ENCODE measurements around the gene TOMM40L. TPM values are rescaled to one million over a fixed set of nuclear protein-coding genes. Genes with fewer than 3 reads are reported as not detected.

The TOMM40L gene
- total and polyA plus RNA-seq, 4 donors: 14.4 to 24.2 (median 19.7) TPM

DNA sequence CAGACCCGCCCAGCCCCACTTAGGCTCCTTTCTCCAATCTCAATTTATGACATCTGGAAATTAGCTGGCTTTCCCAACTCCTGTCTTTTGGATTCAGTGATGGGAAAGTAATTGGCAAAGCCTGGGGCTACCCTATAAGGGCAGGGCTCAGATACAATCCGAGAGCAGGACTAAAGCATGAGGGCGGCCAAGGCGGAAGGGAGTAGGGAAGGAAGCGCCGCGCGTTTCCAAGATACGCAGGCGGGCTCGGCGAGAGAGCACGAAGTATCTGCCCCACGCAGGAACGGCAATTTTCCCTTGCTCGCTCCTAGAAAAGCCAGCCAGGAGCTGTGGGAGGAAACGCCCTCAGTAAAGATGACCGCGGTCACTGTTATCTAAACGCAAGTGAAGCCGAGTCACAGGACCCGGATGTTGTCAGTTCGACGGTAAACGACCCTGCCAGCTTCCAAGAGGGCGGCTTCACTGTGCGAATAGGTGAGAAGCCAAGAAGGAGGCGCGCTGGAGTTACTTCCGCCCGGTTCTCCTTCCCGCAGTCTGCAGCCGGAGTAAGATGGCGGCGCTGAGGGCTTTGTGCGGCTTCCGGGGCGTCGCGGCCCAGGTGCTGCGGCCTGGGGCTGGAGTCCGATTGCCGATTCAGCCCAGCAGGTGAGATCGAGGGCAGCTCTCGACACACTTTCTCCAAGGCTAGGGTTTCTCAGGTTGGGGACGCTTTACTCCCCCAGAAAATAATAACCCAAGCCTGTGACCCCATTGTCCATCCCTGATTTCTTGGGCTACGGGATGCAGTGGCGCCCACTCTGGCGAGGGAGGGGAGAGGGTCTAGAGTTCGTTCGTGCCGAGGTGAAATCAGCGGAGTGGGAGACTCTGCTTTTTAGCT, 23.8 kb upstream of the TOMM40L start, which contains the start of gene NDUFS2:
TSS of gene NDUFS2 (plus strand) at position 532 of the 877 bp plus-strand sequence. CDS start at position 551, 19 bp downstream.
- peaks cover 27% of the 10 kb centered on the region for H3K36me3 ChIP-seq (ENCODE audit: control insufficient read depth, insufficient read depth, low read length)
- WGBS (ENCODE audit: insufficient coverage): under 1% methylated on average over 49 of the region's 53 CpGs
- H3K27me3 ChIP-seq (ENCODE audit: control insufficient read depth, insufficient read depth, low read length): no peaks in the 10 kb centered on the region
- peak within 1 kb of the TSS; percentile 99 for H3K27ac ChIP-seq (ENCODE audit: low read depth, low read length)
- H3K4me3 ChIP-seq (ENCODE audit: low read depth, low read length): peak within 1 kb of the TSS; percentile 94
- peak; percentile 93 to 100 (median 98) for DNase-seq (ENCODE audit: low read depth in 4 of 6, low spot score in 6 of 6)
- peaks cover 60% of the 10 kb centered on the region for H3K4me1 ChIP-seq (ENCODE audit: control insufficient read depth, insufficient read depth, low read length)
- no peaks in the 10 kb centered on the region for H3K9me3 ChIP-seq (ENCODE audit: control insufficient read depth, insufficient read depth, low read length)

DNA sequence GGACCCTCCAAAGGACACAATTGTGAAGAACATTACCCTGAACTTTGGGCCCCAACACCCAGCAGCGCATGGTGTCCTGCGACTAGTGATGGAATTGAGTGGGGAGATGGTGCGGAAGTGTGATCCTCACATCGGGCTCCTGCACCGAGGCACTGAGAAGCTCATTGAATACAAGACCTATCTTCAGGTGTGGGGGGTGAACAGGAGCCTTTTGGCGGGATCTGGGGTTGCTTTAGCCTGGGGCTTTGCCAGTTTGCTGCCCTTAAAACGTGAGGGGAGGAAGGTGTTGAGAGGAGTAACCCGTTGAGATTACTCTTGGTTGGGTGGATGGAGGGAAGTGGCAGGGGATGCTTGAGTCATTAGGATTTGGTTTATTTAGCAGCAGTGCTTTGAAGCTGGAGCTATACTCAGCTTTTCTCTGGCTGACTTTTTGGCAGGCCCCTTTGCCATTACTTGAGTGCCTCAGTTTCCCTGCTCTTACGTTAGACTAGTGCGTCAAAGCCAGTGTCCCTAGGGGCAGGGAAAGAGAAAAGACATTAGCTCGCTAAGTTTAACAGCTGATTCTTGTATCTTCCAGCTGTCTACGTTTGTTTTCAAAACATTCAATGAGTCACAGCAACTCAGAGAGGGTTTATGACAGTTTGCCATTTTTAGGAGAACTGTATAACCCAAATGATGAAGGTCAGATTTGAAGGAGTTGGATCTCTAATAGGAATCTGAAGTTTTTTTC, 19.3 kb upstream of the TOMM40L start:
- DNase-seq (ENCODE audit: low read depth in 4 of 6, low spot score in 6 of 6): no peak
- H3K4me3 ChIP-seq (ENCODE audit: low read depth, low read length): no peak overlapping the region
- no peak overlapping the region for H3K27ac ChIP-seq (ENCODE audit: low read depth, low read length)
- 93% methylated on average over 10 of the region's 12 CpGs for WGBS (ENCODE audit: insufficient coverage)
- no peaks in the 10 kb centered on the region for H3K27me3 ChIP-seq (ENCODE audit: control insufficient read depth, insufficient read depth, low read length)
- peaks cover 15% of the 10 kb centered on the region for H3K4me1 ChIP-seq (ENCODE audit: control insufficient read depth, insufficient read depth, low read length)
- peaks cover 56% of the 10 kb centered on the region for H3K36me3 ChIP-seq (ENCODE audit: control insufficient read depth, insufficient read depth, low read length)
- H3K9me3 ChIP-seq (ENCODE audit: control insufficient read depth, insufficient read depth, low read length): no peaks in the 10 kb centered on the region

DNA sequence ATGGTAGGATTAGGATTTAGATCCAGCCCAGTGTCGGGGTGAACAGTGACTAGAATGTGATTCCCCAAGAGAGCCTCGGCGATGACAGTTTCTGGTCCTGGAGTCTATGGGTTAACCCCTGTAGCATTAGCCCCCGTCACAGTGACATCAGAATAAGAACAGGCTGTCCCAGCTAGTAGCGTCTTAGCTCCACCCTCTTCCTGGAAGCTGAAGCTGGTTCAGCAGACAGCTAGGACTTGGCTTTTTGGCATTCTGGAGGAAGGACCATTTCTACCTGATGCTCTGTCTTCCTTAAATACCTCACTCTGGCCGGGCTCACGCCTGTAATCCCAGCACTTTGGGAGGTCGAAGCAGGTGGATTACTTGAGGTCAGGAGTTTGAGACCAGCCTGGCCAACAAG, 18.7 kb upstream of the TOMM40L start:
- Histone ChIP-seq H3K36me3 (ENCODE audit: control insufficient read depth, insufficient read depth, low read length) (peaks cover 61% of the 10 kb centered on the region), H3K4me1 (ENCODE audit: control insufficient read depth, insufficient read depth, low read length) (peaks cover 11% of the 10 kb centered on the region), H3K4me3 (ENCODE audit: low read depth, low read length) (no peak overlapping the region), H3K27me3 (ENCODE audit: control insufficient read depth, insufficient read depth, low read length) (no peaks in the 10 kb centered on the region), H3K9me3 (ENCODE audit: control insufficient read depth, insufficient read depth, low read length) (no peaks in the 10 kb centered on the region), H3K27ac (ENCODE audit: low read depth, low read length) (no peak overlapping the region)
- 69% methylated on average over 5 of the region's 8 CpGs for WGBS (ENCODE audit: insufficient coverage)
- DNase-seq (ENCODE audit: low read depth in 4 of 6, low spot score in 6 of 6): no peak

DNA sequence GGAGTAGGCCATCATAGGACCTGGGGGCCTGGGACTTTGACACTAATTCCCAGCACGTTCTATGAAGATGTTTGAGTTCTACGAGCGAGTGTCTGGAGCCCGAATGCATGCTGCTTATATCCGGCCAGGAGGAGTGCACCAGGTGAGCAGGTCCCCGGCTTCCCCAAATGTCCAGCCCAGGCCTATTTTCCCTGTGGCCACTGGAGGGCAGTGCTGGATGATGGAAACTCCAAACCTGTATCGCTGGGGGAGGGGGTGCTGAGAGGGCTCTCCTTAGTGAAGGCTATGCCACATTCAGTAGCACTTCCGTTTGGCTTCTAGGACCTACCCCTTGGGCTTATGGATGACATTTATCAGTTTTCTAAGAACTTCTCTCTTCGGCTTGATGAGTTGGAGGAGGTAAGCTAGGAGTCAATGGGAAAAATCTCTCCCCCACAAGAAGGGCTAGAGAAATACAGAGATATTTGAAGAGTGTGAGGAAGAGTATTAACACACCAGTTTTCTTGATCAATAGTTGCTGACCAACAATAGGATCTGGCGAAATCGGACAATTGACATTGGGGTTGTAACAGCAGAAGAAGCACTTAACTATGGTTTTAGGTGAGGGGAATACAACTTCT, 16.0 kb upstream of the TOMM40L start:
- Histone ChIP-seq H3K4me1 (ENCODE audit: control insufficient read depth, insufficient read depth, low read length) (no peaks in the 10 kb centered on the region), H3K4me3 (ENCODE audit: low read depth, low read length) (no peak overlapping the region), H3K36me3 (ENCODE audit: control insufficient read depth, insufficient read depth, low read length) (peaks cover 74% of the 10 kb centered on the region), H3K27ac (ENCODE audit: low read depth, low read length) (no peak overlapping the region), H3K9me3 (ENCODE audit: control insufficient read depth, insufficient read depth, low read length) (no peaks in the 10 kb centered on the region), H3K27me3 (ENCODE audit: control insufficient read depth, insufficient read depth, low read length) (no peaks in the 10 kb centered on the region)
- DNase-seq (ENCODE audit: low read depth in 4 of 6, low spot score in 6 of 6): peak in 3 of 6 donors; percentile 49 to 91 (median 83)
- 29% methylated on average over 6 of the region's 11 CpGs for WGBS (ENCODE audit: insufficient coverage)

DNA sequence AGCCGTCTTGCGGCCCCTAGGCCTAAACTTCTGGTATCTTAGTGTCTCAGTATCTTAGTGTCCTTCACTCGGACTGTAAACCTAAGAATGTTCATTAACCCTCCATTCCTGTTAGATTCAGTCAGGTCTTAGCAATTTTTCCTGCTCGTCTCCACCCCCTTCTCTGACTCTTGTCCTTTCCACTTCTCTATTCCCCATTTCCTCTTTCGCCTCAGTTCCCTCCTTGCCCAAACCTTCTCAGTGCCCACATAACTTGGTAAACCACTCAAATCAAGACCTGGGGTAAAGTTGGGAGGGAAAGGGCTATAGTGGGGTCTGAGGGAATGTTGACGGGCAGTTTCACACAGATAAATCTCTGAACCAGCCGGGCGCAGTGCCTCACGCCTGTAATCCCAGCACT, 11.5 kb upstream of the TOMM40L start:
- no peak overlapping the region for H3K27ac ChIP-seq (ENCODE audit: low read depth, low read length)
- H3K9me3 ChIP-seq (ENCODE audit: control insufficient read depth, insufficient read depth, low read length): no peaks in the 10 kb centered on the region
- peaks cover 57% of the 10 kb centered on the region for H3K36me3 ChIP-seq (ENCODE audit: control insufficient read depth, insufficient read depth, low read length)
- DNase-seq (ENCODE audit: low read depth in 4 of 6, low spot score in 6 of 6): no peak
- 94% methylated on average over 5 of the region's 9 CpGs for whole genome bisulfite sequencing (ENCODE audit: insufficient coverage)
- H3K4me3 ChIP-seq (ENCODE audit: low read depth, low read length): no peak overlapping the region
- no peaks in the 10 kb centered on the region for H3K4me1 ChIP-seq (ENCODE audit: control insufficient read depth, insufficient read depth, low read length)
- no peaks in the 10 kb centered on the region for H3K27me3 ChIP-seq (ENCODE audit: control insufficient read depth, insufficient read depth, low read length)

DNA sequence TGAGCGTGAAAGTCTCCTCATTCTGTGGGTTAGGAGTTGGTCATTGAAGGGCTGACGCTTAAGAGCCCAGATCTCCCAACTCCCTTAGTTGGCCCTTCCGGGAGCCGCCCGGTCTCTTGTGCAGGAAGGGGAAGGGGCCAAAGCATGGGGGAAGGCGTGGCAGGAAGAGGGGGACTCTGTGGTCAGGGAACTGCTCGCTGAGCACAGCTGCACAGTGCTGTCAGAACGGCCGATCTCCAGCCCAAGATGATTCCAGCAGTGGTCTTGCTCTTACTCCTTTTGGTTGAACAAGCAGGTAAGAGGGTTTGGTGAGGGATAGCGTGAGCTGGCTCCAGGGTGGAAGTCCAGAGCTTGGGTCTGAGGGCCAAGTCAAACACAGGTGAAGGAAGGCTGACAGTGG, 10.8 kb upstream of the TOMM40L start, which contains the start of gene FCER1G:
TSS of gene FCER1G (plus strand) at position 220 of the 400 bp plus-strand sequence. CDS start at position 247, 27 bp downstream.
- Histone ChIP-seq H3K27ac (ENCODE audit: low read depth, low read length) (no peak within 1 kb of the TSS), H3K4me3 (ENCODE audit: low read depth, low read length) (peak within 1 kb of the TSS; percentile 12), H3K36me3 (ENCODE audit: control insufficient read depth, insufficient read depth, low read length) (peaks cover 49% of the 10 kb centered on the region), H3K4me1 (ENCODE audit: control insufficient read depth, insufficient read depth, low read length) (no peaks in the 10 kb centered on the region), H3K27me3 (ENCODE audit: control insufficient read depth, insufficient read depth, low read length) (no peaks in the 10 kb centered on the region), H3K9me3 (ENCODE audit: control insufficient read depth, insufficient read depth, low read length) (no peaks in the 10 kb centered on the region)
- DNase-seq (ENCODE audit: low read depth in 4 of 6, low spot score in 6 of 6): no peak
- WGBS (ENCODE audit: insufficient coverage): 97% methylated on average over 9 of the region's 10 CpGs

DNA sequence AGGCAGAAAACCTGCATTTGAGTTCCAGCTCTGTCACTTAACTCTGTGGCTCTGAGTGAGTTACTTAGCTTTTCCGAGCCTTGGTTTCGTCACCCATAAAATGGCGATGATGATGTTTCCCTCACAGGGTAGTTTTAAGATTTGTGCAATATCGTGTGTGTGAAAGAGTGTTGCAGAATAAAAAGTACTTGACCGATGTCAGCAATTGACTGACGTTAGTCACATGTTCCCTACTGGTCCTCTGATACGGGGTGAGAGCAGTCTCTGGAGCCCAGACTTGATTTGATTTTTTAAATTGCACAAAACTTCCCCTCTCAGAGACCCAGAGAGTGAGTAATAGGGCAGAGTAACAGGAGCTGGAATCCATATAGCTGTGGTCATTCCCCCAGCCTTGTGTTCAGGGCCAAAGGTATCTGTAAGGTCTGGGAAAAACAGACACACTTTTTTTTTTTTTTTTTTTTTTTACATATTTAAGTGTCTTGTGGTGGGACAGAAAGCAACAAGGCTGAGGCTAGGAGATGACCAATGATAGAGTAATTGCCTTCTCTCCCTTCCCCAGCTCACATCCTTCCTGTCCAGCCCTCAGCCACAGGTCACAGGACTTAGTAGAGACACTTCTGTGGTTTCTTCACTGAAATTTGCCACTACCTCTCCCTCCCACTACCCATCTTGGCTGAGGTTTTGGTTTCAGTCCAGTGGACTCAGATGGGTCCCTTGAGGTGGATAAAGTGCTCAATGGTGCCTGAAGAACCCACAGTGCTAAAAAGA, 8.7 kb upstream of the TOMM40L start:
- Histone ChIP-seq H3K9me3 (ENCODE audit: control insufficient read depth, insufficient read depth, low read length) (no peaks in the 10 kb centered on the region), H3K4me1 (ENCODE audit: control insufficient read depth, insufficient read depth, low read length) (no peaks in the 10 kb centered on the region), H3K27ac (ENCODE audit: low read depth, low read length) (no peak overlapping the region), H3K4me3 (ENCODE audit: low read depth, low read length) (no peak overlapping the region), H3K36me3 (ENCODE audit: control insufficient read depth, insufficient read depth, low read length) (peaks cover 31% of the 10 kb centered on the region), H3K27me3 (ENCODE audit: control insufficient read depth, insufficient read depth, low read length) (no peaks in the 10 kb centered on the region)
- 66% methylated on average over 6 of the region's 7 CpGs for WGBS (ENCODE audit: insufficient coverage)
- peak in 1 of 6 donors; percentile 55 for DNase-seq (ENCODE audit: low read depth in 4 of 6, low spot score in 6 of 6)

DNA sequence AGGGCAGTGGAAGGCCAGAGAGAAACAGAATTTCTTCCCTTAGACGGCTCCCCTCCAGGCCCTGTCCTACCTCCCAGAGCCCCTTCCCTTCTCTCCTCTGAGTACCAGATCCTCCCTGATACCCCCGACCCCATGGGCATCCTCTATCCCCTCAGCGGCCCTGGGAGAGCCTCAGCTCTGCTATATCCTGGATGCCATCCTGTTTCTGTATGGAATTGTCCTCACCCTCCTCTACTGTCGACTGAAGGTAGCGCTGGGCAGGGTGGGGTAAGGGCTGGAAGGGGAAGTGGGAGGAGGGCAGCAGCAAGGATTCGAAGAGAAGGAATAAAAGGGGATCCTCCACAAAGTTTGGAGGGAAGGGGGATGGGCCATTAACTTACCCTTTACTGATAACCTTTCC, 8.0 kb upstream of the TOMM40L start:
- Histone ChIP-seq H3K4me3 (ENCODE audit: low read depth, low read length) (no peak overlapping the region), H3K9me3 (ENCODE audit: control insufficient read depth, insufficient read depth, low read length) (no peaks in the 10 kb centered on the region), H3K4me1 (ENCODE audit: control insufficient read depth, insufficient read depth, low read length) (no peaks in the 10 kb centered on the region), H3K36me3 (ENCODE audit: control insufficient read depth, insufficient read depth, low read length) (peaks cover 24% of the 10 kb centered on the region), H3K27me3 (ENCODE audit: control insufficient read depth, insufficient read depth, low read length) (no peaks in the 10 kb centered on the region), H3K27ac (ENCODE audit: low read depth, low read length) (no peak overlapping the region)
- DNase-seq (ENCODE audit: low read depth in 4 of 6, low spot score in 6 of 6): no peak
- WGBS (ENCODE audit: insufficient coverage): 53% methylated on average over 3 of the region's 6 CpGs
